Stimulated activated CD4-positive, alpha-beta T cell treated with anti-CD3 and anti-CD28 coated beads, Interleukin-1b, Interleukin-23, amount 100 ng/mL, for 48 hours (primary cell): ENCODE results near the gene PKD2L2.
"Not testable (repeated sequence)": the region's sequence is repeated elsewhere in the genome, so short reads cannot be mapped to it uniquely, and the experiment has no call there.

ENCODE experiments used
- DNase-seq: peaks from one replicate; pipeline ENCODE4 v3.0.0-alpha.2; 2020

The PKD2L2 gene

DNA sequence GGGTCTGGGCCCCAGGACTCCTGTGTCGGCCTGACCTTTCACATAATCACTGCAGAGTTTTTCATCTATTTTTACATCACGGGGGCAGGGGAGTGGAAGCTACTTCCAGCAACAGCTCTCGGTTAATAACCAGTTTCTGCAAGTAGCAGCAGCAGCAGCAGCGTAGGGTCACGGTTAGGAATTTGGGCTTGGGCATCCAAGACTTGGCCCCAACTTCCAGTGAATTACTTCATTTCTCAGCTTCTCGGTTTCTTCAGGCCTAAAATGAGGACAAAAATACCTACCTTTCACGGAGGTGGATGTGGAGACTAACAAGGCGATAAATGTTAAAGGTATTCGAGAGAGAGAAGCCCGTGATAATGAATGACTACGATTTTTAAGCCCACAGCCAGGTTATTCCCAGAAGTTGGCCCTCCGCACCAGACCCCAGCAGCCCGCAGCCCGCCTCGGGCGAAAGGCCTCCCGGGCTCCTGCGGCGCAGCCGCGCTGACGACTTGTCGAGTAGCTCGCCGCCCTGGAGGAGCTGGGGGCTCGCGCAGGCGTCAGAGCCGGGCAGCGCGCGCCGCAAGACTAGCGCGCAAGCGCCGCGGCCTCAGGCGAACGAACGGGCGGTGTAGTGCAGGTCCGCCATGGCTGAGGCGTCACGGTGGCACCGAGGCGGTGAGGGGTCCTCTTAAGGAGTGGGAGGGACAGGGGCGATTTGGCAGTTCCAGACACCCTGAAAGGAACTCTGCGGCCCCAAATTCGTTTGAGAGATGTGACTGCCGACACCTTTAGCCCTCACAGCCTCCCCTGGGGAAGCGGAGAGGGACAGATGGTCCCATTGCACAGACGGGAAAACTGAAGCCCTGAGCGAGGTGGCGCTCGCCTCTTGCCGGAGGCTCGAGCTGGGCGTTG, at the start of gene PKD2L2:
TSS of gene PKD2L2 (plus strand) at position 595 of the 897 bp plus-strand sequence. CDS start at position 630, 35 bp downstream.
- DNase-seq = peak; percentile 88

- DNase-seq = no peak
Measured at GRCh38 chr5:137842296-137842695, 47.0 kb upstream of the PKD2L2 start.

DNA sequence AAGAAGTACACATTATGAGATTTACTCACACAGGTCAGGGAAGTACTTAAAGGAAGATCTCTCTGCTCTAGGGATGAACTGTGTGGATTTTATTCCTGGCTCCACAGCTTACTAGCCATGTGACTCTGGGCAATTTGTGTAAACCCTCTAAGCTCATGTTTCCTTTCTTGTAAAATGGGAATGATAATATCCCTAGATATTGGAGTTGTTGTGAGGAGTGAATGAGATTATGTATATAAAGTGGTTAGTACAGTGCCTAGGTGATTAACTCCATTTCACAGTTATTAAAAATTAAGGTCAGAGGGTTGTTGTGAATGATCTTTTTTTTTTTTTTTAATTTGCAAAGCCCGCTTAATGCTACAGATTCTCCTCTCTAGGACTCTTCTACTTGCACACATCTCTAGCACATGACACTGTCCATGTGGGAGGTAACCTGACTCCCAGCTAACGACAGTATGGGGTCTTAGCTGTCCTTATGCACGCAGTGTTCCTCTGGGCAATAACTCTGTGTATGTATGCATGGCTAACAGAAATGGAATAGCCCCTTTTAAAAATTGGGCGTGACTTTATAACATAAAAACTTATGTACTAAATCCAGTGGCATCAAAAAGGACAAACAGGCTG, 45.5 kb upstream of the PKD2L2 start:
- no peak for DNase-seq

DNA sequence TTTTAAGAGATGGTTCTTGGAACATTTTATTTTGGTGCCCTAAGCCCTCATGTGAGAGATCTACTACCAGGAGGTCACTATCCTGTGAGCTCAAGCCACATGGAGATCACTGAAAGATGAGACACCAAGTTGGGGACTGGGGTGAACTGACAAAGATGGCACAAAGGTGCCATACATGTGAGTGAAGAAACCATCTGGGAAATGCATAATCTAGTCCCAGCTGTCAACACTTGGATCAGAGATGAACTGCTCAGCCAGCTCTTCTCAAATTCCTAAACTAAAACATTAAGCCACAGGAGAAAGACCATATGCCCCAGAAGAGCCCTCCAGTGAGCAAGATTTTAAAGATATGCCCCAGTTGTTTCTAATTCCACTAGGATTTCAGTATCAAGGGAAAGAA, 43.8 kb upstream of the PKD2L2 start:
- no peak for DNase-seq

GRCh38 chr5:137847687-137848086, 41.6 kb upstream of the PKD2L2 start:
- no peak for DNase-seq

DNA sequence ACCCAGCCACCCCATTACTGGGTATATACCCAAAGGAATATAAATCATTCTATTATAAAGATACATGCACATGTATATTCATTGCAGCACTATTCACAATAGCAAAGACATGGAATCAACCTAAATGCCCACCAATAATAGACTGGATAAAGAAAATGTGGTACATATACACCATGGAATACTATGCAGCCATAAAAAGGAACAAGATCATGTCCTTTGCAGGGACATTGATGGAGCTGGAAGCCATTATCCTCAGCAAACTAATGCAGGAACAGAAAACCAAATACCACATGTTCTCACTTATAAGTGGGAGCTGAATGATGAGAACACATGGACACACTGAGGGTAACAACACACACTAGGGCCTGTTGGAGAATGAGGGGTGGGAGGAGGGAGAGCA, 36.1 kb upstream of the PKD2L2 start:
- DNase-seq = not testable (repeated sequence)

- DNase-seq = no peak
Measured at GRCh38 chr5:137856201-137856600, 33.1 kb upstream of the PKD2L2 start.

GRCh38 chr5:137856916-137857862, 32.1 kb upstream of the PKD2L2 start:
- no peak for DNase-seq

GRCh38 chr5:137858223-137858916, 30.9 kb upstream of the PKD2L2 start:
- no peak for DNase-seq

GRCh38 chr5:137858954-137859353, 30.3 kb upstream of the PKD2L2 start:
- DNase-seq = no peak

GRCh38 chr5:137862251-137862650, 27.0 kb upstream of the PKD2L2 start:
- no peak for DNase-seq

- not testable (repeated sequence) for DNase-seq
Measured at GRCh38 chr5:137863653-137864052, 25.6 kb upstream of the PKD2L2 start.

DNA sequence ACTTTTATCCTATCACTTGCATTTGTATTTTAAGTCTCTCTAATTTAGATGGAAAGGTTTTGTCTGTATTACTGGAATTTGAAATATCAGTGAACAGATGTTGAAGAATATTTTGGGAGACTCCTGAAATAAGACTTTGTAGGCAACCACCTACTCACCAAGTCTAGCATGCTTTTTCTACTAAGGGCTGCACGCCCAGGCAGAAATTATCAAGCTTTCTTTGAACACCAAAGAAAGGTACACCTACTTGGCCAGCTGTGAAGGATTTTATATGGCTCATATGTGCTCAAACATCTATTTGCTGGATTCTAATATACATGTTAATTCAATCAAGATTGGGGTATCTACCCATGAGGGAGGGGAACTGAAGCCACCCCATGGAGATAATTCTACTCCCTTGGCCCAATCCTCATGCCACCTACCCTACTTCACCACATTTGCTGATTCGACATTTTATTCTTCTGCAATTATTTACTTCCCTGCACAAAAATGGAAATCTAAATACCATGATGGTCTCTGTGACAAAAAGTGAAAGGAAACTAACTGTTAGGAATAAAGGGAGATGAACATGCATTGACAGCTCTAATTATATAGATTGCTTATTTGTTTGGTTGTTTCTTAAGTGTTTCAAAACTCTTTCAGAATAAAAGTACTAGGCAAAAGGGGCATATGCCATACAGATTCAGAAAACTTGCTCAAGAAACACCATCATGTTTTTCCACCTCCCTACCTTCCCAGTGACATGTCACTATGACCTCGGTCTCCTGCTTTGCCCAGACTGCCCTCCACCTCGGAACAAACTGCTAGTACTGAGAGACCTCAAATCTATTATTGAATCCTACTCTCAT, 22.5 kb upstream of the PKD2L2 start:
- DNase-seq = no peak

DNA sequence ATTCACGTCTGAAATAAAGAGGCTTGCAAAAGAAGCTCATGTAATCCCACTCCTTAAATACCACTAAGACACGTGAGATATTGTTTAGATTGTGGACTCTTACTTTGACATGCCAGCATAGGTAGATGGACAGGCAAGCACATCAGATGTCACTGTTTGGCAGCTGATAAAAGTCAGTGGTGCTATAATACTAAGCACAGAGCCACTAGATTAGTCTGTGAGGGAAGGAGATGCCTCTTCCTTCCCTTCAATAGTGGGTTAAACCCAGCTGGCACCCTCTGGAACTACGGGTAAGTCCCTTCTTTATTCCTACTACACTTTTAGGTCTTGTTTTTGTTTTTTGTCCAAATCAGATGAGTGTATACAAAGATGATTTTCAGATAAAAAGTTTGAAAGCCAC, 21.6 kb upstream of the PKD2L2 start, which contains the start of gene MYOT:
TSS of gene MYOT (plus strand) at position 197 of the 400 bp plus-strand sequence. CDS start 2,792 bp downstream, outside the sequence.
- DNase-seq = no peak

GRCh38 chr5:137870647-137871339, 18.5 kb upstream of the PKD2L2 start:
- DNase-seq = no peak

DNA sequence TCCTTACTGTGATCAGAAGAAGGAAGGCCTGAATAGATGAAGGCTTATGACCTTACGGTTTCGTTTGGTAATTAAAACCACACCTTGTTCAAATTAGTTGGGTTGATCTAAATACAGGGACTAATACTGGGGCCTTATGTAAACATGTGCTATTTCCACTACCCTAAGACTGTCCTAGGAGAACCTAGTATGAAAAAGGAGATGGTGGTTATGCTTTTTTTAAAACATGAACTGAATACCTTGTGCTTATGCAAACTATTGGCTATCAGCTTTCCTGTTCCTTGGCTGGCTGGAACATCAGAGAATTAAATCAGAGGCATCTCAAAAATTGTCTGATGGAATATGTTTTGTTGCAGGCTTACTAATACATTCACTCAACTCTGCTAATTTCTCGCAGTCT, 17.7 kb upstream of the PKD2L2 start:
- no peak for DNase-seq

GRCh38 chr5:137872466-137872865, 16.8 kb upstream of the PKD2L2 start:
- DNase-seq = no peak

DNA sequence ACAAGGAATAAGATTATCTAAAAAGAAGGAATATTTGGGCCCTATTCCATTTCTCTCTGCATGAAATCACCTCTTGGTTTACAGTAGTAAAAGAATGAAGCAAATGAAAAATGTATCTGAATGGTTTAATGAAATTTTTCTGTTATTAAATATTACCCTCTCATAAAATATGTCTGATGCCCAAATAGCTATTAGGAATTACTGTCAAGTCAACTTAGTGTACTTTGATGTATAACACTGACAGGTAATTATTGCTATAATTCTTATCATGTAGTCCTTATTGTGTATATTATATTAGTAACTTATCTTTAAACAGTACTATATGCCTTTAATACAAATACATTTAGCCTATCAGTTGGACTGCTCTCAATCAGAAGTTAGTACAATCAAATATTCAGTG, 13.2 kb upstream of the PKD2L2 start:
- DNase-seq = no peak

- no peak for DNase-seq
Measured at GRCh38 chr5:137880313-137880712, 8.9 kb upstream of the PKD2L2 start.

GRCh38 chr5:137887831-137888230, 1.4 kb upstream of the PKD2L2 start:
- no peak for DNase-seq

- no peak for DNase-seq
Measured at GRCh38 chr5:137888466-137888862, 793 bp upstream of the PKD2L2 start.
